Psoas muscle (tissue), 8 donors: ENCODE results near the gene IL16. TPM values are rescaled to one million over a fixed set of nuclear protein-coding genes. Genes with fewer than 3 reads are reported as not detected.

Experiments used
- ATAC-seq, 4 donors: fragments of 200-7000 bp; cut with Tn5 transposase; one replicate each; pipeline ENCODE4 v1.9.1; 2020; ENCODE audit warnings: moderate library complexity in 3 of 4, mild to moderate bottlenecking in 2 of 4
- DNase-seq, 2 donors: peaks; one replicate each; pipeline ENCODE4 v3.0.0-alpha.2; 2020
- H3K27ac ChIP-seq: fragments of 200-600 bp; one replicate; pipeline ENCODE4 v1.8.0; 2022
- H3K27me3 ChIP-seq, 3 donors: fragments of 200-600 bp in 1 of 3; one replicate each; pipeline versions ENCODE4 v1.6.1 to v1.8.0; 2013 to 2022; ENCODE audit warnings: low read length in 2 of 3, mild to moderate bottlenecking in 2 of 3, moderate library complexity in 1 of 3; ENCODE audit not compliant: insufficient read depth in 3 of 3
- H3K36me3 ChIP-seq, 2 donors: fragments of 200-600 bp in 1 of 2; one replicate each; pipeline versions ENCODE4 v1.6.1 to v1.8.0; 2013 to 2022; ENCODE audit warnings: low read depth in 1 of 2, mild to moderate bottlenecking in 1 of 2, moderate library complexity in 1 of 2; ENCODE audit not compliant: insufficient read depth in 1 of 2
- H3K4me1 ChIP-seq: fragments of 200-600 bp; one replicate; pipeline ENCODE4 v1.8.0; 2022
- H3K4me3 ChIP-seq: fragments of 200-600 bp; one replicate; pipeline ENCODE4 v1.8.0; 2022; ENCODE audit warnings: mild to moderate bottlenecking
- H3K9me3 ChIP-seq: fragments of 200-600 bp; one replicate; pipeline ENCODE4 v1.8.0; 2022
- WGBS, 3 donors: extraction: QIAGEN DNeasy Blood & Tissue Kit; methylation state at CpG; one replicate each; pipeline versions ENCODE4 v1.1.6 to v1.1.7; 2013; 5-methylcytosine and 5-hydroxymethylcytosine counted together
- intact Hi-C, 2 donors: fragments of 100-400 bp; cut with DNase I; formaldehyde crosslinking; loops; one replicate each; pipeline versions ENCODE4 v1.11.0 to v1.14.2; 2022
- polyA plus RNA-seq, 3 donors: library from polyadenylated mRNA; stranded (reverse); fragments of 200-250 nt; gene quantifications; one replicate each; pipeline ENCODE4 v1.2.3, GENCODE V29; 2013
- total RNA-seq, 4 donors: library from RNA; stranded (reverse); fragmentation: NEBNext Ultra II Directional in 2 of 4; extraction: Animal tissue kit (Norgen Biotek cat#: 25700) in 2 of 4; gene quantifications; one replicate each; pipeline versions ENCODE4 v1.2.1 to v1.2.4, GENCODE V29; 2021 to 2023
- TF ChIP-seq, protein P1 (sequence below): fragments of 200-600 bp; IDR thresholded peaks from one replicate; pipeline ENCODE4 v1.8.0; 2022; ENCODE audit warnings: antibody characterized with exemption
- donor health status: healthy with polysubstance abuse.
- donor health status: DM: no; HTN: no; CAD: no; lungs with moderate emphysema.
- donor health status: Bipolar disorder and iron deficiency.
- donor health status: healthy.
- donor health status: DM: yes; HTN: yes; CAD: no.
- donor health status: DM: no; HTN: no; CAD: no.
- donor health status: DM: no; HTN: no; CAD: no.
- donor health status: DM: yes; HTN: yes; CAD: no.

The IL16 gene
- total and polyA plus RNA-seq, 7 donors = 1.2 to 5.3 (median 2.4) TPM

DNA sequence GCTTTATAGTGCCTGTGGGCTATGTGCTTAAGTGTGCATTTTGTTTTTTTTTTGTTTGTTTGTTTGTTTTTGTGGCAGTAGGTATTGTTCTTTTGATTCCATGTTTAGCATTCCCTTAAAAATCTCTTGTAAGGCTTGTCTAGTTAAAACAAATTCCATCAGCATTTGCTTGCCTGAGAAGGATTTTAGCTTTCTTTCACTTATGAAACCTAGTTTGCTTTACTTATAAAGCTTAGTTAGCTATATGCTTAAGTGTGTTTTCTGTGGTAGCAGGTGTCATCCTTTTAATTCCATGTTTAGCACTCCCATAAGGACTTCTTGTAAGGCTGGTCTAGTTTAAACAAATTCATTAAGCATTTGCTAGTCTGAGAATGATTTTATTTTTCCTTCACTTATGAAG, 17.3 kb downstream of the IL16 start:
- no peaks in the 10 kb centered on the region for H3K36me3 ChIP-seq
- TF ChIP-seq, protein P1, sequence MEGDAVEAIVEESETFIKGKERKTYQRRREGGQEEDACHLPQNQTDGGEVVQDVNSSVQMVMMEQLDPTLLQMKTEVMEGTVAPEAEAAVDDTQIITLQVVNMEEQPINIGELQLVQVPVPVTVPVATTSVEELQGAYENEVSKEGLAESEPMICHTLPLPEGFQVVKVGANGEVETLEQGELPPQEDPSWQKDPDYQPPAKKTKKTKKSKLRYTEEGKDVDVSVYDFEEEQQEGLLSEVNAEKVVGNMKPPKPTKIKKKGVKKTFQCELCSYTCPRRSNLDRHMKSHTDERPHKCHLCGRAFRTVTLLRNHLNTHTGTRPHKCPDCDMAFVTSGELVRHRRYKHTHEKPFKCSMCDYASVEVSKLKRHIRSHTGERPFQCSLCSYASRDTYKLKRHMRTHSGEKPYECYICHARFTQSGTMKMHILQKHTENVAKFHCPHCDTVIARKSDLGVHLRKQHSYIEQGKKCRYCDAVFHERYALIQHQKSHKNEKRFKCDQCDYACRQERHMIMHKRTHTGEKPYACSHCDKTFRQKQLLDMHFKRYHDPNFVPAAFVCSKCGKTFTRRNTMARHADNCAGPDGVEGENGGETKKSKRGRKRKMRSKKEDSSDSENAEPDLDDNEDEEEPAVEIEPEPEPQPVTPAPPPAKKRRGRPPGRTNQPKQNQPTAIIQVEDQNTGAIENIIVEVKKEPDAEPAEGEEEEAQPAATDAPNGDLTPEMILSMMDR = no peak
- peaks cover 8% of the 10 kb centered on the region for H3K9me3 ChIP-seq
- no peaks in the 10 kb centered on the region for H3K4me1 ChIP-seq
- no peaks in the 10 kb centered on the region for H3K27me3 ChIP-seq
- no peak for ATAC-seq
- no peak for DNase-seq
- H3K27ac ChIP-seq = no peak overlapping the region
- intact Hi-C loops = no loop called here
- H3K4me3 ChIP-seq = no peak overlapping the region

DNA sequence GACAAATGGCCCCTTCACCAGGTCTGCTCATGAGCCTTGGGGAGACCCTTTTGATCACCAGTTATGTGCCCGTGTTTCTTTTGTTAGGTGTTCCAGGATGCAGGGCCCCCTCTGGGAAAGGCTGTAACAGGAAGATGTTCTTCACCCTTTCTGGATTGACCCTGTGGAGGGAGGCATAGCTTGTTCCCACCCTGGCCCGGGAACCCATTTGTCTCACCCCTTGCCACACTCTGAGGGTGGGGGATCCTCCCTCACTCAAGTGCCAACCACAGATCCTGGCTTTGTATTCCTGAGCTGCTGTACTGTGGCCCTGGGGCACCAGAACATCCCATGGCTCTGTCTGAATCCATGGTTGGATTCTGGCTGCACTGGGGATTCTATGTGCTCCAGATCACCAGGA, 18.9 kb downstream of the IL16 start:
- intact Hi-C loops = no loop called here
- DNase-seq (no peak), ATAC-seq (no peak)
- no peaks in the 10 kb centered on the region for H3K36me3 ChIP-seq
- no peaks in the 10 kb centered on the region for H3K27me3 ChIP-seq
- TF ChIP-seq, protein P1 = no peak
- H3K4me3 ChIP-seq = no peak overlapping the region
- H3K4me1 ChIP-seq = no peaks in the 10 kb centered on the region
- WGBS, 3 donors = 91 to 92% (median 92%) methylated on average over 2 of the region's 2 CpGs
- peaks cover 8% of the 10 kb centered on the region for H3K9me3 ChIP-seq
- H3K27ac ChIP-seq = no peak overlapping the region

DNA sequence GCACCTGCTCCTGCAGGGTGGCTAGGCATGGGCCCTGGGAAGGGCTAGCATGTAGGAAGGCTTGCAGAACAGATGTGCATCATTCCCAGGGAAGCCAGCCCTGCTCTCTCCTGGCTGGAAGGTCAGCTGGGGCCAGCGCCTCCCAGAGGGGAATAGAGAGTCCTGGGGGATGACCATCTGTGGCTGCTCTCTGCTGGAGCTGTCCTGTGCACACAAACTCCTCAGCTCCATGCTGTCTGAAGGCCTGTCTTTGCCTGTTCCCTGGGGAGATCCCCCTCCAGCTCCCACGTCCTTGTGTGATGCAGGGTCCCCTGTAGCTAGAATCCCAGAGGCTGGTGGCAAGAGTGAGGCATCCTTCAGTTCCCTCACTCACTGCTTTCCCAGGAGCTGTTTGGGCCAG, 19.3 kb downstream of the IL16 start:
- no peak for ATAC-seq

DNA sequence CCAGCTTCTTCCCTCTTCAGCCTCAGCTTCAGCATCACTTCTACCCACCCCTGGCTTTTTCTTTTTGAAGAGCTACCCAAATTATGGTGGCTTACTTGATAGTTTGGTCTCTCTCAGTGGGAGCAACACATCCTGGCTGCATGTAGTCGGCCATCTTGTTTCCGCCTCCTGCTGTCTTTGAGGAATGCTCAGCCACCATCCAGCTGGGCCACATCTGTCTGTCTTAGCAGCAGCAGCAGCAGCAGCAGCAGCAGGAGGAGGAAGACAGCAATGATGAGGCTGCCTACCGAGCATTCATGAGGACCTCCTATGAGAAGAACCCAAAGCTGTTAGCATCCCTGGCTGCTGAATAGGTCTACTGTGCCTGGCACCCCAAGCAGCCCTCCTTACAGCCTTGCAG, 19.7 kb downstream of the IL16 start:
- peaks cover 8% of the 10 kb centered on the region for H3K9me3 ChIP-seq
- no peak for ATAC-seq
- TF ChIP-seq, protein P1 = no peak
- no peak for DNase-seq
- H3K4me1 ChIP-seq = no peaks in the 10 kb centered on the region
- no peak overlapping the region for H3K4me3 ChIP-seq
- WGBS, 3 donors = 38 to 53% (median 39%) methylated on average over 3 of the region's 3 CpGs
- no peaks in the 10 kb centered on the region for H3K27me3 ChIP-seq
- no peak overlapping the region for H3K27ac ChIP-seq
- intact Hi-C loops = no loop called here
- no peaks in the 10 kb centered on the region for H3K36me3 ChIP-seq

More for the DNA sequence above, 19.3 kb downstream of the IL16 start:
- Histone ChIP-seq H3K27ac (no peak overlapping the region), H3K4me1 (no peaks in the 10 kb centered on the region), H3K27me3 (no peaks in the 10 kb centered on the region), H3K9me3 (peaks cover 8% of the 10 kb centered on the region), H3K4me3 (no peak overlapping the region), H3K36me3 (no peaks in the 10 kb centered on the region)
- 55 to 81% (median 60%) methylated on average over 2 of the region's 2 CpGs for WGBS, 3 donors
- intact Hi-C loops = no loop called here
- TF ChIP-seq, protein P1 = no peak
- DNase-seq = no peak

DNA sequence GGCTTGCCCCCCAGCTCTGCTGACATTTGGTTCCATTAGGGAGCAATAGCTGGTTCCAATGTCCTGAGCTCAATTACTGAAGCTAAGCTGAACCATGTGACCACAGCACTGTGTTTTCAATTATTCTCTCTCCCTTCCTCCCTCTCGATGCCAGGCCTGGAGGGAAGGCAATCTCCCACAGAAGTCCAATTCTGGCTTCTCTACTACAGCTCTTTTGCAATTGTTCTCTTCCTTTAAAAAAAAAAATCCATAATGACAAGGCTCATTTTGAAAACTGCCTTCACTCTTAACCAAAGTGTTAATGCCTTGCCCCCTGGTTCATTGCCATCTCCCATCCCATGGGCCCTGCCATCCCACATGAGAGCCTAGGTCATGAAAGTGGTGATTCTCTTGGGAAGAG, 24.8 kb downstream of the IL16 start:
- Histone ChIP-seq H3K4me3 (no peak overlapping the region), H3K4me1 (no peaks in the 10 kb centered on the region), H3K9me3 (no peaks in the 10 kb centered on the region), H3K27ac (no peak overlapping the region), H3K36me3 (no peaks in the 10 kb centered on the region), H3K27me3 (peaks cover 0 to 6% (median 0%) of the 10 kb centered on the region in 3 donors)
- ATAC-seq = peak in 3 of 4 donors; percentile 45 to 62 (median 60)
- DNase-seq = peak; percentile 38 to 66
- WGBS, 3 donors = 17 to 43% (median 26%) methylated on average over 1 of the region's 1 CpG
- TF ChIP-seq, protein P1 = no peak
- intact Hi-C loops = no loop called here
